Keratinocyte (primary cell): Measurements from ENCODE around the gene SLC7A11. TPM values are rescaled to one million over a fixed set of nuclear protein-coding genes. Genes with fewer than 3 reads are reported as not detected.

Source experiments
- DNase-seq: peaks from one replicate; pipeline ENCODE4 v3.0.0-alpha.2; 2011; ENCODE audit warnings: low read depth, missing footprints, low spot score
- FAIRE-seq: peaks from 2 replicates; lab custom pipeline; 2011; peaks lifted over from hg19 to GRCh38; lab: Jason Lieb, UNC
- H2AFZ ChIP-seq: 2 replicates; pipeline ENCODE4 v1.6.0; 2012; ENCODE audit warnings: low read length, control low read depth, inconsistent platforms; ENCODE audit not compliant: control insufficient read depth
- H3K27ac ChIP-seq: 2 replicates; pipeline ENCODE4 v1.5.1; 2011; ENCODE audit warnings: low read length; ENCODE audit not compliant: control insufficient read depth, insufficient read depth
- H3K27me3 ChIP-seq: 3 replicates; pipeline ENCODE4 v1.6.0; 2011; ENCODE audit warnings: low read length; ENCODE audit not compliant: control insufficient read depth, insufficient read depth; ENCODE audit errors: extremely low read depth
- H3K36me3 ChIP-seq, 2 experiments: 2 replicates in 1 of 2; 3 replicates in 1 of 2; pipeline ENCODE4 v1.5.1; 2011; ENCODE audit warnings: low read length in 2 of 2, mild to moderate bottlenecking in 1 of 2; ENCODE audit not compliant: control insufficient read depth in 2 of 2, insufficient read depth in 2 of 2; ENCODE audit errors: extremely low read depth in 1 of 2
- H3K4me1 ChIP-seq: 3 replicates; pipeline ENCODE4 v1.5.1; 2011; ENCODE audit warnings: low read length; ENCODE audit not compliant: control insufficient read depth, insufficient read depth; ENCODE audit errors: extremely low read depth
- H3K4me2 ChIP-seq: 3 replicates; pipeline ENCODE4 v1.6.0; 2011; ENCODE audit warnings: low read depth, low read length; ENCODE audit not compliant: control insufficient read depth, insufficient read depth; ENCODE audit errors: extremely low read depth
- H3K4me3 ChIP-seq, 3 experiments: fragments of 200-600 bp in 1 of 3; sonication (generic) in 1 of 3; 2 replicates in 2 of 3; 3 replicates in 1 of 3; pipeline ENCODE4 v1.5.1; 2011 to 2016; ENCODE audit warnings: low read length in 3 of 3, mild to moderate bottlenecking in 3 of 3, control low read depth in 2 of 3, inconsistent platforms in 1 of 3, low read depth in 1 of 3, mixed read lengths in 1 of 3, mixed run types in 1 of 3, moderate library complexity in 1 of 3; ENCODE audit not compliant: control insufficient read depth in 2 of 3, insufficient read depth in 2 of 3; ENCODE audit errors: extremely low read depth in 1 of 3
- H3K79me2 ChIP-seq: 2 replicates; pipeline ENCODE4 v1.6.0; 2012; ENCODE audit warnings: low read length; ENCODE audit not compliant: control insufficient read depth, insufficient read depth
- H3K9ac ChIP-seq: 3 replicates; pipeline ENCODE4 v1.6.0; 2011; ENCODE audit warnings: low read length; ENCODE audit not compliant: control insufficient read depth, insufficient read depth; ENCODE audit errors: extremely low read depth
- H3K9me1 ChIP-seq: 3 replicates; pipeline ENCODE4 v1.6.0; 2011; ENCODE audit warnings: low read length; ENCODE audit not compliant: control insufficient read depth, insufficient read depth; ENCODE audit errors: extremely low read depth
- H3K9me3 ChIP-seq: 2 replicates; pipeline ENCODE4 v1.5.1; 2012; ENCODE audit warnings: low read depth, low read length; ENCODE audit not compliant: control insufficient read depth
- H4K20me1 ChIP-seq: 3 replicates; pipeline ENCODE4 v1.6.0; 2011; ENCODE audit warnings: low read length; ENCODE audit not compliant: control insufficient read depth, insufficient read depth; ENCODE audit errors: extremely low read depth
- EZH2 ChIP-seq: IDR thresholded peaks from one replicate; pipeline ENCODE4 v1.6.1; 2012; ENCODE audit warnings: inconsistent platforms, mild to moderate bottlenecking, low read length, moderate library complexity
- dilution Hi-C: fragments of 300-500 bp; cut with MboI; formaldehyde crosslinking; loops from one replicate; pipeline ENCODE4 v1.7.0; 2020; ENCODE audit warnings: low sequenced_read_pairs; ENCODE audit not compliant: extremely low pct_ligation_motif_present
- polyA plus RNA-seq, 5 experiments: library from polyadenylated mRNA; depleted of rRNA in 3 of 5; stranded (reverse) in 3 of 5; stranded (forward) in 1 of 5; unstranded in 1 of 5; fragments of >200 nt; gene quantifications; 1 replicate in 1 of 5; 2 replicates in 3 of 5; 3 replicates in 1 of 5; pipeline versions ENCODE4 v1.2.1 to v1.2.3, GENCODE V29; 2011 to 2012; ENCODE audit warnings: missing spikeins in 2 of 5, low read depth in 1 of 5, low replicate concordance in 1 of 5
- TF ChIP-seq, protein P1 (sequence below), 3 experiments: IDR thresholded peaks in 1 of 3; conservative IDR thresholded peaks in 1 of 3; optimal IDR thresholded peaks in 1 of 3; 2 replicates in 2 of 3; 3 replicates in 1 of 3; pipeline versions ENCODE3 to v1.5.1; 2011; ENCODE audit warnings: low read length in 3 of 3, mild to moderate bottlenecking in 3 of 3, moderate library complexity in 2 of 3, control low read depth in 1 of 3, inconsistent platforms in 1 of 3; ENCODE audit not compliant: insufficient read depth in 2 of 3; ENCODE audit errors: extremely low read depth in 1 of 3

Gene SLC7A11
- polyA plus RNA-seq, 1 donor (not counting 4 experiments of a cell fraction or from before 2014, with no cell fraction given) = 8.4 TPM

GRCh38 chr4:138182838-138183426, 59.2 kb downstream of the SLC7A11 start:
- H3K9ac ChIP-seq = no peak overlapping the region
- peaks cover 15% of the 10 kb centered on the region for H3K4me1 ChIP-seq
- no peaks in the 10 kb centered on the region for H3K79me2 ChIP-seq
- H3K4me2 ChIP-seq = no peak overlapping the region
- no peak overlapping the region for H3K27ac ChIP-seq
- no peaks in the 10 kb centered on the region for H3K9me3 ChIP-seq
- H2AFZ ChIP-seq = no peak overlapping the region
- dilution Hi-C loops = no loop called here
- H3K4me3 ChIP-seq = no peak overlapping the region
- DNase-seq = no peak
- H3K9me1 ChIP-seq = no peaks in the 10 kb centered on the region
- no peak for TF ChIP-seq EZH2
- TF ChIP-seq, protein P1, sequence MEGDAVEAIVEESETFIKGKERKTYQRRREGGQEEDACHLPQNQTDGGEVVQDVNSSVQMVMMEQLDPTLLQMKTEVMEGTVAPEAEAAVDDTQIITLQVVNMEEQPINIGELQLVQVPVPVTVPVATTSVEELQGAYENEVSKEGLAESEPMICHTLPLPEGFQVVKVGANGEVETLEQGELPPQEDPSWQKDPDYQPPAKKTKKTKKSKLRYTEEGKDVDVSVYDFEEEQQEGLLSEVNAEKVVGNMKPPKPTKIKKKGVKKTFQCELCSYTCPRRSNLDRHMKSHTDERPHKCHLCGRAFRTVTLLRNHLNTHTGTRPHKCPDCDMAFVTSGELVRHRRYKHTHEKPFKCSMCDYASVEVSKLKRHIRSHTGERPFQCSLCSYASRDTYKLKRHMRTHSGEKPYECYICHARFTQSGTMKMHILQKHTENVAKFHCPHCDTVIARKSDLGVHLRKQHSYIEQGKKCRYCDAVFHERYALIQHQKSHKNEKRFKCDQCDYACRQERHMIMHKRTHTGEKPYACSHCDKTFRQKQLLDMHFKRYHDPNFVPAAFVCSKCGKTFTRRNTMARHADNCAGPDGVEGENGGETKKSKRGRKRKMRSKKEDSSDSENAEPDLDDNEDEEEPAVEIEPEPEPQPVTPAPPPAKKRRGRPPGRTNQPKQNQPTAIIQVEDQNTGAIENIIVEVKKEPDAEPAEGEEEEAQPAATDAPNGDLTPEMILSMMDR (optimal IDR thresholded peaks at IDR 0.05 in 1 of 3, IDR thresholded peaks at IDR 0.05 in 1 of 3, conservative IDR thresholded peaks at IDR 0.05 in 1 of 3; ENCODE audit: extremely low read depth in 1 of 3, insufficient read depth in 2 of 3, low read length in 3 of 3) = peak in 2 of 3 experiments; percentile 31 to 50
- no peaks in the 10 kb centered on the region for H3K27me3 ChIP-seq
- peaks cover 1 to 18% of the 10 kb centered on the region in 2 experiments for H3K36me3 ChIP-seq
- no peak for FAIRE-seq
- H4K20me1 ChIP-seq = no peaks in the 10 kb centered on the region

DNA sequence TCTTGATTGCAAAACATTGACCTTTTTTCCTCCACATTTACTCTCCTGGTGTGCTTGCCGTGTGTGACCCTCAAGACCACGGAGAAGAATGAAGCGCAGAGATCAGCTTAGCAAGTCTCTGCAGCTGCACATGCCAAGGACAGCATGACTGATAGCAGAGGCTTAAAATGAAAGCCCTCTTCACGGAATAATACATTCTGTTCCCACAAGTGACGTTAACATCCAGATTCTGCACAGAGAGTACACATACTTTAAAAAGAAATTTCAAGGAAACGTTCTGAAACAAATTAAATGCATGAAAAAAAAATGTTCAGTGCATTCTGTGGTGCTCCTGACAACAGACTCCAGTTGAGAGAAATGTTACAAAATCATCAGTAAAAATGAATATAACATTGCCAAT, 60.9 kb downstream of the SLC7A11 start:
- no peaks in the 10 kb centered on the region for H3K9me1 ChIP-seq
- no peaks in the 10 kb centered on the region for H3K9me3 ChIP-seq
- no peak for FAIRE-seq
- dilution Hi-C loops = no loop called here
- peaks cover 14% of the 10 kb centered on the region for H3K4me1 ChIP-seq
- no peak overlapping the region for H2AFZ ChIP-seq
- H3K4me2 ChIP-seq = no peak overlapping the region
- H3K9ac ChIP-seq = no peak overlapping the region
- no peaks in the 10 kb centered on the region for H3K79me2 ChIP-seq
- H3K4me3 ChIP-seq = no peak overlapping the region
- TF ChIP-seq, protein P1 (optimal IDR thresholded peaks at IDR 0.05 in 1 of 3, IDR thresholded peaks at IDR 0.05 in 1 of 3, conservative IDR thresholded peaks at IDR 0.05 in 1 of 3; ENCODE audit: extremely low read depth in 1 of 3, insufficient read depth in 2 of 3, low read length in 3 of 3) = no peak
- TF ChIP-seq EZH2 = no peak
- H3K36me3 ChIP-seq = peaks cover 1 to 18% of the 10 kb centered on the region in 2 experiments
- H3K27me3 ChIP-seq = no peaks in the 10 kb centered on the region
- DNase-seq = no peak
- no peak overlapping the region for H3K27ac ChIP-seq
- no peaks in the 10 kb centered on the region for H4K20me1 ChIP-seq
